H9 (cell line): ENCODE measurements around the gene AGO3. TPM values are rescaled to one million over a fixed set of nuclear protein-coding genes. Genes with fewer than 3 reads are reported as not detected.

Experiments used
- DNase-seq: peaks from one replicate; pipeline ENCODE4 v3.0.0-alpha.2; 2017
- H2AFZ ChIP-seq: one replicate; pipeline ENCODE4 v1.6.1; 2013; ENCODE audit warnings: mild to moderate bottlenecking, low read length, control low read depth, moderate library complexity
- H2AK5ac ChIP-seq: 2 replicates; pipeline ENCODE4 v1.6.1; 2013; ENCODE audit warnings: low read length, control low read depth, mixed read lengths; ENCODE audit not compliant: insufficient read length
- H2BK120ac ChIP-seq: one replicate; pipeline ENCODE4 v1.6.1; 2013; ENCODE audit warnings: low read depth, mild to moderate bottlenecking, low read length, control low read depth, inconsistent platforms; ENCODE audit not compliant: poor library complexity, severe bottlenecking
- H2BK12ac ChIP-seq: 2 replicates; pipeline ENCODE4 v1.6.1; 2013; ENCODE audit warnings: low read length, control low read depth, mixed read lengths, low read depth; ENCODE audit not compliant: insufficient read length
- H2BK15ac ChIP-seq: 2 replicates; pipeline ENCODE4 v1.6.1; 2013; ENCODE audit warnings: low read depth, low read length, control low read depth
- H2BK20ac ChIP-seq: one replicate; pipeline ENCODE4 v1.6.1; 2013; ENCODE audit warnings: low read depth, mild to moderate bottlenecking, low read length, control low read depth, inconsistent platforms; ENCODE audit not compliant: poor library complexity, severe bottlenecking
- H2BK5ac ChIP-seq: 2 replicates; pipeline ENCODE4 v1.6.1; 2013; ENCODE audit warnings: low read length, control low read depth, mixed read lengths; ENCODE audit not compliant: insufficient read length
- H3K14ac ChIP-seq: 2 replicates; pipeline ENCODE4 v1.6.1; 2013; ENCODE audit warnings: low read length, control low read depth; ENCODE audit not compliant: insufficient read depth
- H3K18ac ChIP-seq: 2 replicates; pipeline ENCODE4 v1.6.1; 2013; ENCODE audit warnings: low read depth, mild to moderate bottlenecking, mixed read lengths, low read length, control low read depth; ENCODE audit not compliant: insufficient read length
- H3K23ac ChIP-seq: 2 replicates; pipeline ENCODE4 v1.6.1; 2013; ENCODE audit warnings: low read length, control low read depth, mixed read lengths, low read depth; ENCODE audit not compliant: insufficient read length
- H3K23me2 ChIP-seq: 2 replicates; pipeline ENCODE4 v1.6.1; 2013; ENCODE audit warnings: low read depth, mild to moderate bottlenecking, mixed read lengths, low read length, control low read depth; ENCODE audit not compliant: insufficient read length, poor library complexity, severe bottlenecking
- H3K27ac ChIP-seq: 2 replicates; pipeline ENCODE4 v1.5.1; 2013; ENCODE audit warnings: low read length, control low read depth, mixed read lengths, low read depth; ENCODE audit not compliant: insufficient read length
- H3K27me3 ChIP-seq: 2 replicates; pipeline ENCODE4 v1.6.1; 2013; ENCODE audit warnings: low read length, control low read depth, inconsistent platforms; ENCODE audit not compliant: insufficient read depth
- H3K4ac ChIP-seq: 2 replicates; pipeline ENCODE4 v1.6.1; 2013; ENCODE audit warnings: low read depth, mild to moderate bottlenecking, control low read depth, inconsistent platforms, low read length, moderate library complexity
- H3K4me1 ChIP-seq: 2 replicates; pipeline ENCODE4 v1.6.1; 2013; ENCODE audit warnings: low read length, control low read depth, inconsistent platforms; ENCODE audit not compliant: insufficient read depth
- H3K4me2 ChIP-seq: 2 replicates; pipeline ENCODE4 v1.6.1; 2013; ENCODE audit warnings: low read length, control low read depth, mixed read lengths; ENCODE audit not compliant: insufficient read length, insufficient read depth
- H3K56ac ChIP-seq: 2 replicates; pipeline ENCODE4 v1.6.1; 2013; ENCODE audit warnings: low read depth, mild to moderate bottlenecking, mixed read lengths, low read length, control low read depth; ENCODE audit not compliant: insufficient read length
- H3K79me1 ChIP-seq: 2 replicates; pipeline ENCODE4 v1.6.1; 2013; ENCODE audit warnings: low read depth, mild to moderate bottlenecking, moderate library complexity, low read length, control low read depth, inconsistent platforms; ENCODE audit not compliant: insufficient read depth, poor library complexity, severe bottlenecking
- H3K79me2 ChIP-seq: 2 replicates; pipeline ENCODE4 v1.6.1; 2013; ENCODE audit warnings: low read length, control low read depth, inconsistent platforms; ENCODE audit not compliant: insufficient read depth
- H3K9ac ChIP-seq: 2 replicates; pipeline ENCODE4 v1.6.1; 2013; ENCODE audit warnings: low read length, control low read depth, mixed read lengths; ENCODE audit not compliant: insufficient read length; ENCODE audit errors: extremely low read depth
- H3K9me3 ChIP-seq: one replicate; pipeline ENCODE4 v1.6.1; 2013; ENCODE audit warnings: low read depth, low read length, inconsistent platforms; ENCODE audit not compliant: control insufficient read depth
- H3T11ph ChIP-seq: one replicate; pipeline ENCODE4 v1.6.1; 2013; ENCODE audit warnings: mild to moderate bottlenecking, low read length, control low read depth, inconsistent platforms
- H4K20me1 ChIP-seq: one replicate; pipeline ENCODE4 v1.6.1; 2013; ENCODE audit not compliant: control insufficient read depth, insufficient read length, insufficient read depth
- H4K5ac ChIP-seq: 2 replicates; pipeline ENCODE4 v1.6.1; 2013; ENCODE audit warnings: low read depth, mild to moderate bottlenecking, mixed read lengths, low read length, control low read depth; ENCODE audit not compliant: insufficient read length
- H4K8ac ChIP-seq: replicated peaks from 2 replicates; pipeline ENCODE4 v1.6.1; 2013; ENCODE audit warnings: low read length, control low read depth, mixed read lengths, low read depth; ENCODE audit not compliant: insufficient read length
- H4K91ac ChIP-seq: 2 replicates; pipeline ENCODE4 v1.6.1; 2013; ENCODE audit warnings: low read depth, mild to moderate bottlenecking, moderate library complexity, mixed read lengths, low read length, control low read depth; ENCODE audit not compliant: insufficient read length
- H3K27ac Mint-ChIP-seq, 3 experiments: 2 replicates in 2 of 3; 3 replicates in 1 of 3; pipeline ENCODE4 v1.8.0; 2020 to 2021; ENCODE audit warnings: mixed read lengths in 3 of 3, mild to moderate bottlenecking in 1 of 3, moderate library complexity in 1 of 3
- H3K27me3 Mint-ChIP-seq: 2 replicates; pipeline ENCODE4 v1.8.0; 2021; ENCODE audit warnings: low read depth, mild to moderate bottlenecking, moderate library complexity, mixed read lengths
- H3K36me3 Mint-ChIP-seq, 3 experiments: 2 replicates in 2 of 3; 3 replicates in 1 of 3; pipeline ENCODE4 v1.8.0; 2020 to 2021; ENCODE audit warnings: low read depth in 3 of 3, mixed read lengths in 3 of 3; ENCODE audit not compliant: insufficient read depth in 1 of 3
- H3K4me1 Mint-ChIP-seq, 2 experiments: 2 replicates each; pipeline ENCODE4 v1.8.0; 2020; ENCODE audit warnings: mixed read lengths in 2 of 2
- H3K4me3 Mint-ChIP-seq, 2 experiments: 2 replicates in 1 of 2; 3 replicates in 1 of 2; pipeline ENCODE4 v1.8.0; 2020 to 2021; ENCODE audit warnings: mild to moderate bottlenecking in 2 of 2, mixed read lengths in 2 of 2, moderate library complexity in 1 of 2
- H3K9me3 Mint-ChIP-seq, 2 experiments: 2 replicates in 1 of 2; 3 replicates in 1 of 2; pipeline ENCODE4 v1.8.0; 2020; ENCODE audit warnings: mild to moderate bottlenecking in 2 of 2, mixed read lengths in 2 of 2, moderate library complexity in 1 of 2
- CTCF ChIP-seq: fragments of 200-600 bp; sonication (generic); conservative IDR thresholded peaks from 3 replicates; pipeline ENCODE4 v1.8.0; 2021; ENCODE audit warnings: antibody characterized with exemption, mild to moderate bottlenecking
- WGBS: extraction: QIAGEN DNeasy Blood & Tissue Kit; methylation state at CpG from one replicate; pipeline ENCODE4 v1.1.7; 2013; ENCODE audit warnings: missing lambda C conversion rate, low lambda C conversion rate, mixed read lengths; ENCODE audit not compliant: insufficient read length; ENCODE audit errors: extremely low coverage; 5-methylcytosine and 5-hydroxymethylcytosine counted together
- total RNA-seq: library from RNA; stranded (reverse); gene quantifications from 2 replicates; pipeline ENCODE4 v1.2.1, GENCODE V29; 2021

AGO3 gene
- total RNA-seq, 1 experiment from 2014 or later, result 27.0 TPM

GRCh38 chr1:36027766-36028165 lies 96.9 kb downstream of the AGO3 start:
- no peak for DNase-seq
- Histone ChIP-seq H3K9me3 (no peaks in the 10 kb centered on the region), H4K91ac (no peak overlapping the region), H3K9ac (no peak overlapping the region), H3K79me1 (no peaks in the 10 kb centered on the region), H3K18ac (no peak overlapping the region), H2BK20ac (no peak overlapping the region), H3K4me2 (no peak overlapping the region), H2BK15ac (no peak overlapping the region), H3K4ac (no peak overlapping the region), H3K23ac (no peak overlapping the region), H3K79me2 (no peaks in the 10 kb centered on the region), H2BK5ac (no peak overlapping the region), H3K4me1 (no peaks in the 10 kb centered on the region), H3K27ac (no peak overlapping the region), H4K8ac (no peak overlapping the region), H2BK120ac (no peak overlapping the region), H4K5ac (no peak overlapping the region), H3K27me3 (no peaks in the 10 kb centered on the region), H3K14ac (no peak overlapping the region), H3T11ph (no peak overlapping the region), H3K23me2 (no peaks in the 10 kb centered on the region), H2BK12ac (no peak overlapping the region), H3K56ac (no peak overlapping the region), H2AK5ac (no peak overlapping the region), H4K20me1 (no peaks in the 10 kb centered on the region), H2AFZ (no peak overlapping the region)
- Mint-ChIP-seq H3K27me3 (no peaks in the 10 kb centered on the region), H3K4me1 (no peaks in the 10 kb centered on the region), H3K36me3 (peaks cover 16 to 40% (median 37%) of the 10 kb centered on the region in 3 experiments), H3K4me3 (no peak overlapping the region), H3K27ac (no peak overlapping the region), H3K9me3 (peaks cover 0 to 3% of the 10 kb centered on the region in 2 experiments; a peak in 3 of 5 replicates)
- no CpG with 5 or more reads among the region's 3 CpGs for WGBS
- no peak for TF ChIP-seq CTCF
